ENCODE data around the gene PLA2G2F.

The PLA2G2F gene

GRCh38 chr1:20199403-20199802, 60.3 kb downstream of the PLA2G2F start:
- H3K9me3 ChIP-seq (ENCODE audit: control insufficient read depth in 2 of 2, low read length in 2 of 2) = no peaks in the 10 kb centered on the region
- H3K4me3 ChIP-seq (ENCODE audit: low read length in 2 of 2) = no peak overlapping the region
- peaks cover 4% of the 10 kb centered on the region for H3K4me1 ChIP-seq (ENCODE audit: control insufficient read depth, insufficient read depth, low read length)
- no peak overlapping the region for H3K9ac ChIP-seq (ENCODE audit: low read length in 2 of 2)
- H3K27me3 ChIP-seq (ENCODE audit: control insufficient read depth in 1 of 2, insufficient read depth in 2 of 2, low read length in 2 of 2) = no peaks in the 10 kb centered on the region
- H3K36me3 ChIP-seq (ENCODE audit: control insufficient read depth in 2 of 2, insufficient read depth in 2 of 2, low read length in 2 of 2) = no peaks in the 10 kb centered on the region
- H3K27ac ChIP-seq (ENCODE audit: low read length) = no peak overlapping the region

- Histone ChIP-seq H3K9ac (ENCODE audit: low read length in 2 of 2) (no peak overlapping the region), H3K9me3 (ENCODE audit: control insufficient read depth in 2 of 2, low read length in 2 of 2) (no peaks in the 10 kb centered on the region), H3K27ac (ENCODE audit: low read length) (no peak overlapping the region), H3K4me1 (ENCODE audit: control insufficient read depth, insufficient read depth, low read length) (peaks cover 4% of the 10 kb centered on the region), H3K27me3 (ENCODE audit: control insufficient read depth in 1 of 2, insufficient read depth in 2 of 2, low read length in 2 of 2) (no peaks in the 10 kb centered on the region), H3K4me3 (ENCODE audit: low read length in 2 of 2) (no peak overlapping the region), H3K36me3 (ENCODE audit: control insufficient read depth in 2 of 2, insufficient read depth in 2 of 2, low read length in 2 of 2) (no peaks in the 10 kb centered on the region)
These were observed 60.7 kb downstream of the PLA2G2F start for GRCh38 chr1:20199840-20200239.
